ENCODE measurements around the gene MTA3.

MTA3 gene

DNA sequence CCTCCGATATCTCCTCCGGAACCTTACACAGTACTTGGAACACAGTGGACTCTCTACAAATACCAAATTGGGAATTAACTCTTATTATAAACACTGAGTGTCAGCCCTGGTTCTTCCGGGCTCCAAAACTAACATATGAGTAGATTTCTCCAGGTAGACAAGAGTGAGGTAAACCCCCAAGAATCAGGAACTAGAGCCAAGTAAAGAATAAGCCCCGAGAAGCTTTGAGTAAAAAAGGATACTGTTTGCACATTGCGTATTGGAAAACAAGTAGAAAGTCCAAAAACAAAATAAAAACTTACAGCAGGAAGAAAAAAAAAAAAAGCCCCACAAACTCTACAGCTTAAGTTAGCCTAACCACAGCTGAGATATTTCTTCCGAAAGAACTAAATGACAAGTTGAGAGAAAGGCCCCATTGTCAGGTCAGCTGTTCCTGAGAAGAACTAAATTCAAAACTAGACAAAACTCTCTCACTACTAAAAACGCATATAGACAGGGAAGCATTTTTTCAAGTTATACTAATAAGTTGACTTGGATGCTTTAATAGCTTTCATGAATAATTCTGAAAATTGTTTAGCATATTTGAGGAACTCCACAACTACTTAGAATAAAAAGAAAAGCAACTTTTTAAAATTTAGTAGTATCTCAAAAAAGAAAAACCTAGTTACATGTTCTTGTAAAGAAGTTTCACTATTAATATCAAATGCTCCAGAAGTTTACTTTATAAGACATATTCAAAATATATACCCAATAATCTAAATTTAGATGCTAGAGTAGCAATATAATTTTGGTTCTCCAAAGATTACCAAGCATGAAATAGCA lies 228.2 kb downstream of the MTA3 start:
- Histone ChIP-seq H3K27ac (replicated peaks) (no peak overlapping the region), H3K4me3 (replicated peaks; ENCODE audit: insufficient read depth, low read length) (no peak overlapping the region), H3K27me3 (ENCODE audit: insufficient read depth, poor library complexity, severe bottlenecking) (no peaks in the 10 kb centered on the region)
- no peak for DNase-seq (ENCODE audit: low read depth in 1 of 2, low spot score in 1 of 2)
- TF ChIP-seq POLR2AphosphoS5 (IDR thresholded peaks at IDR 0.05; ENCODE audit: low read depth), result no peak
- TF ChIP-seq, protein P1, sequence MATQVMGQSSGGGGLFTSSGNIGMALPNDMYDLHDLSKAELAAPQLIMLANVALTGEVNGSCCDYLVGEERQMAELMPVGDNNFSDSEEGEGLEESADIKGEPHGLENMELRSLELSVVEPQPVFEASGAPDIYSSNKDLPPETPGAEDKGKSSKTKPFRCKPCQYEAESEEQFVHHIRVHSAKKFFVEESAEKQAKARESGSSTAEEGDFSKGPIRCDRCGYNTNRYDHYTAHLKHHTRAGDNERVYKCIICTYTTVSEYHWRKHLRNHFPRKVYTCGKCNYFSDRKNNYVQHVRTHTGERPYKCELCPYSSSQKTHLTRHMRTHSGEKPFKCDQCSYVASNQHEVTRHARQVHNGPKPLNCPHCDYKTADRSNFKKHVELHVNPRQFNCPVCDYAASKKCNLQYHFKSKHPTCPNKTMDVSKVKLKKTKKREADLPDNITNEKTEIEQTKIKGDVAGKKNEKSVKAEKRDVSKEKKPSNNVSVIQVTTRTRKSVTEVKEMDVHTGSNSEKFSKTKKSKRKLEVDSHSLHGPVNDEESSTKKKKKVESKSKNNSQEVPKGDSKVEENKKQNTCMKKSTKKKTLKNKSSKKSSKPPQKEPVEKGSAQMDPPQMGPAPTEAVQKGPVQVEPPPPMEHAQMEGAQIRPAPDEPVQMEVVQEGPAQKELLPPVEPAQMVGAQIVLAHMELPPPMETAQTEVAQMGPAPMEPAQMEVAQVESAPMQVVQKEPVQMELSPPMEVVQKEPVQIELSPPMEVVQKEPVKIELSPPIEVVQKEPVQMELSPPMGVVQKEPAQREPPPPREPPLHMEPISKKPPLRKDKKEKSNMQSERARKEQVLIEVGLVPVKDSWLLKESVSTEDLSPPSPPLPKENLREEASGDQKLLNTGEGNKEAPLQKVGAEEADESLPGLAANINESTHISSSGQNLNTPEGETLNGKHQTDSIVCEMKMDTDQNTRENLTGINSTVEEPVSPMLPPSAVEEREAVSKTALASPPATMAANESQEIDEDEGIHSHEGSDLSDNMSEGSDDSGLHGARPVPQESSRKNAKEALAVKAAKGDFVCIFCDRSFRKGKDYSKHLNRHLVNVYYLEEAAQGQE (IDR thresholded peaks at IDR 0.05; ENCODE audit: insufficient replicate concordance, low read depth), result no peak
- no peak for TF ChIP-seq SPI1 (IDR thresholded peaks at IDR 0.05; ENCODE audit: borderline replicate concordance, low read depth)
- TF ChIP-seq, protein P2, sequence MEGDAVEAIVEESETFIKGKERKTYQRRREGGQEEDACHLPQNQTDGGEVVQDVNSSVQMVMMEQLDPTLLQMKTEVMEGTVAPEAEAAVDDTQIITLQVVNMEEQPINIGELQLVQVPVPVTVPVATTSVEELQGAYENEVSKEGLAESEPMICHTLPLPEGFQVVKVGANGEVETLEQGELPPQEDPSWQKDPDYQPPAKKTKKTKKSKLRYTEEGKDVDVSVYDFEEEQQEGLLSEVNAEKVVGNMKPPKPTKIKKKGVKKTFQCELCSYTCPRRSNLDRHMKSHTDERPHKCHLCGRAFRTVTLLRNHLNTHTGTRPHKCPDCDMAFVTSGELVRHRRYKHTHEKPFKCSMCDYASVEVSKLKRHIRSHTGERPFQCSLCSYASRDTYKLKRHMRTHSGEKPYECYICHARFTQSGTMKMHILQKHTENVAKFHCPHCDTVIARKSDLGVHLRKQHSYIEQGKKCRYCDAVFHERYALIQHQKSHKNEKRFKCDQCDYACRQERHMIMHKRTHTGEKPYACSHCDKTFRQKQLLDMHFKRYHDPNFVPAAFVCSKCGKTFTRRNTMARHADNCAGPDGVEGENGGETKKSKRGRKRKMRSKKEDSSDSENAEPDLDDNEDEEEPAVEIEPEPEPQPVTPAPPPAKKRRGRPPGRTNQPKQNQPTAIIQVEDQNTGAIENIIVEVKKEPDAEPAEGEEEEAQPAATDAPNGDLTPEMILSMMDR (IDR thresholded peaks at IDR 0.05; ENCODE audit: insufficient read depth, low read length), result no peak

DNA sequence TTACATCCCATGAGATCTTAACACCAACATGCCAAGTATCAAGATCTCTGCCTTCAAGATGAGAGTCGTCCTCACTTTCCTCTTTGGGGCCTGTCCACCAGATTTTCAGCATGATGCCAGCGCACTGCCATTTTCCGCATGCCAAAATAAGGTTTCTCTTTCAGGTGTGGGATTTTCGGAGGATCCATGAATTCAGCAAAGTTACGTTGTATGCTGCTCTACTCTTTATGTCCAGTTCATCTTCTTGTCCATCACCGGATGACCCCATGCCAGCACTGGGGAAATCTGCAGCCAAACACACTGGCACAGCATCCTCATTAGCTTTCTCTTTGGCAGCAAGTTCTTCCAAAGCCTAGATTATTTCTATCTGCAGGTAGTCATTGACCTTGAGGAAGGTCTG lies 228.8 kb downstream of the MTA3 start:
- no peak overlapping the region for H3K4me3 ChIP-seq (replicated peaks; ENCODE audit: insufficient read depth, low read length)
- H3K27me3 ChIP-seq (ENCODE audit: insufficient read depth, poor library complexity, severe bottlenecking), result no peaks in the 10 kb centered on the region
- no peak for DNase-seq (ENCODE audit: low read depth in 1 of 2, low spot score in 1 of 2)
- TF ChIP-seq GABPA (IDR thresholded peaks at IDR 0.05; ENCODE audit: low read depth), result no peak
- TF ChIP-seq, protein P1 (IDR thresholded peaks at IDR 0.05; ENCODE audit: insufficient replicate concordance, low read depth), result no peak
- TF ChIP-seq, protein P2 (IDR thresholded peaks at IDR 0.05; ENCODE audit: insufficient read depth, low read length), result no peak
- TF ChIP-seq POLR2AphosphoS5 (IDR thresholded peaks at IDR 0.05; ENCODE audit: low read depth), result no peak
- TF ChIP-seq SPI1 (IDR thresholded peaks at IDR 0.05; ENCODE audit: borderline replicate concordance, low read depth), result no peak
- H3K27ac ChIP-seq (replicated peaks), result no peak overlapping the region

DNA sequence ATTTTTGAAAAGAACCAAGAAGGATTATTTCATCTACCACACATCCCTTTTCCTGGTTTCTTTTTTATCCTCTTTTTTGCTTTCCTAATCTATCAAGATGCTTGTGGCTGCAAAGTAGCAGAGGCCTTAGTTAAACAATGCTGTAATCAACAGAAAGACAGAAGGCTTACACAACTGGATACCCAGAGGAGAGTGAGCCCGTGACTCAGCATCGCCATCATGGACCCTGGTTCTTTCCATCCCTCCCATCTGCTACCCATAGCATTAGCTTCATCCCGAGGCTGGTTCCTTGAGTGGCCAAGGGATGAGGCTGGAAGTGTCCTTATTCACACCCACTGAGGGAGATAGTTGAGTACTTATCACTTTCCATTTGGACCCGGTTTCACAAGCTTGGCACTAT lies 231.4 kb downstream of the MTA3 start:
- TF ChIP-seq, protein P1 (IDR thresholded peaks at IDR 0.05; ENCODE audit: insufficient replicate concordance, low read depth), result no peak
- TF ChIP-seq SPI1 (IDR thresholded peaks at IDR 0.05; ENCODE audit: borderline replicate concordance, low read depth) (no peak), POLR2AphosphoS5 (IDR thresholded peaks at IDR 0.05; ENCODE audit: low read depth) (no peak), GABPA (IDR thresholded peaks at IDR 0.05; ENCODE audit: low read depth) (no peak)
- TF ChIP-seq, protein P2 (IDR thresholded peaks at IDR 0.05; ENCODE audit: insufficient read depth, low read length), result no peak
- Histone ChIP-seq H3K27me3 (ENCODE audit: insufficient read depth, poor library complexity, severe bottlenecking) (no peaks in the 10 kb centered on the region), H3K4me3 (replicated peaks; ENCODE audit: insufficient read depth, low read length) (no peak overlapping the region), H3K27ac (replicated peaks) (no peak overlapping the region)
- DNase-seq (ENCODE audit: low read depth in 1 of 2, low spot score in 1 of 2), result no peak
